ENCODE results near the gene UQCRH. TPM values are rescaled to one million over a fixed set of nuclear protein-coding genes. Genes with fewer than 3 reads are reported as not detected.
A peak's percentile ranks its signal among the peaks of the same experiment; 100 is the strongest.

Gene UQCRH
- total RNA-seq, 3 donors from 2014 or later = 283 to 366 (median 338) TPM

DNA sequence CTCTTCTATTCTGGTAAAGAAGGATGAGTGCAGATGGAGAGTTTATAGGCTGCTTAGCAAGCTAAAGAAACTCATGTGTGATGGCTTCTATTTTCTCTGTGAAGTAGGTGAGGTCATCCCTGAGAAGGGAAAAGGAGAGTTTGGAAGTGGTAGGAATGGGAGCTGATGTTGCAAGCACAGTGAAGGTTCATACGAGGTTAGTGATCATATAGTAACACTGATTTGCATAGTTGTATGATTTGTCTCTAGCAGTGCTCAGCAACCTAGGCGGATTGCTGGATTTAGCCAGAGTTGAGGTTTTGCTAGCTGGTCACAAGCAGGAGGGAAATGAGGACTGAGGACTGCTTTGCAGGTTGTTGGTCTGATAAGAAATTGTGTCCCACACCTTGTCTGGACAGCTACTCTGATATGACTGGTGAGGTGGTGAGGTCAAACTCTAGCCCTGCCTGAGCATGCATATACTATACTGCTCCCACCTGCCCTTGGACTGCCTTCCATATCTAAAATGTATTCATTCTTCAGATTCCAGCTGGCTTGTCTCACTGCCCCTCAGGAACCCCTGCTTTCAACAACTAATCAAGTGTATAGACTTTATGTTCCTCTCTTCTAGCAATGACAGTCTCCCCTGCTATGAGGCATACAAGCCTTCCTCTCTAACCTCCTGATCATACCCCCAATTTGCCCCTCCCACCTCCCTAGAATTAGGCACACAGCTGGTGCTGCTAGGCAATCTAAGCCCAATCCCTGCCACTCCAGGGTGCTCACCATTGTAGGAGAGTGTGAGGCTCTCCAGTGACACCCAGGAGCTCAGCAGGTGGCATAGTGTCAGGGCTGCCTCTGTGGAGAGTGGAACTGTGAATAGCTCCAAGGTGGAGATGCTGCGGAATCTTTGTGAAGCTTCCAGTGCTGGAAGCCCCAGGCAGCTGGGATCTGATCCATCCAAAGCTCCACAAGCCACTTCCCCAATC, 18.6 kb upstream of the UQCRH start:
- H3K36me3 Mint-ChIP-seq (ENCODE audit: insufficient read depth) = peaks cover 24% of the 10 kb centered on the region
- ATAC-seq = no peak
- H3K27me3 Mint-ChIP-seq (ENCODE audit: low read depth) = no peaks in the 10 kb centered on the region
- H3K4me3 Mint-ChIP-seq = no peak overlapping the region
- peaks cover 3% of the 10 kb centered on the region for H3K4me1 Mint-ChIP-seq (ENCODE audit: low read depth)
- H3K9me3 Mint-ChIP-seq = no peaks in the 10 kb centered on the region
- no peak for DNase-seq

DNA sequence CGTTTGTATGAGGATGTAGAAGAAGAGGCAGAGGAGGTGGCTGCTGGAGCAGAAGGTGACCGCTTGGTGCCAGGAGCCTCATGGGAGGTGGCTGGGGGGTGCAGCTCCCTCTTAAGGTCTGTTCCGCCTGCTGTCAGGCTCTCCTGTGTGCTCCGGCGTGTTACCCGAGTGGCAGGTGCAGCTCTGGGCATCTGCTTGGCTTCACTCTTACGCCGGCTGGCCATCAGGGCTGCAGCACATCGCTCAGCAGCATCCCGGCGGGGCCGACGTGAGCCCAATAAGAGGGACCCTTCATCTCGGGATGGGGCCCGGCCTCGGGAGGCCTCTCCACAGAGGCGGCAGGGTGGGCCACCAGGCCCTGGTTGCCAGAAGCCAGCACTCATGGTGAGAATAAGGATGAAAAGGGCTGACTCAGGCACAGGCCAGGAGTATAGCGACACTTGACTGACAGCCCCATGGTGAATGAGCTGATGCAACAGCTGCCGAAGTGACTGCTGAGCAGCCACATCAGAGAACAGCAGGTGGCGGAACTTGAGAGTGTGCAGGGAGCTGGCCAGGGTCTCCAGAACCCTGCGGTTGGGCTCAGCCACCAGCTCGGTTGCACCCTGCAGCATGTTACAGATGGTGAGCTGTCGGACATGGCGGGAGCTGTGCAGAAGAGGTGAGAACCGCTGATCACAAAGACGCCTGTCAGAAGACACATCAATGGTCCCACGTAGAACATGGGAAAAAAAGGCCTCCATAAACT, 17.6 kb upstream of the UQCRH start:
- no peaks in the 10 kb centered on the region for H3K27me3 Mint-ChIP-seq (ENCODE audit: low read depth)
- H3K9me3 Mint-ChIP-seq = no peaks in the 10 kb centered on the region
- peak; percentile 21 for DNase-seq
- peaks cover 3% of the 10 kb centered on the region for H3K4me1 Mint-ChIP-seq (ENCODE audit: low read depth)
- H3K4me3 Mint-ChIP-seq = no peak overlapping the region
- H3K36me3 Mint-ChIP-seq (ENCODE audit: insufficient read depth) = peaks cover 20% of the 10 kb centered on the region
- peak; percentile 76 to 82 for ATAC-seq

DNA sequence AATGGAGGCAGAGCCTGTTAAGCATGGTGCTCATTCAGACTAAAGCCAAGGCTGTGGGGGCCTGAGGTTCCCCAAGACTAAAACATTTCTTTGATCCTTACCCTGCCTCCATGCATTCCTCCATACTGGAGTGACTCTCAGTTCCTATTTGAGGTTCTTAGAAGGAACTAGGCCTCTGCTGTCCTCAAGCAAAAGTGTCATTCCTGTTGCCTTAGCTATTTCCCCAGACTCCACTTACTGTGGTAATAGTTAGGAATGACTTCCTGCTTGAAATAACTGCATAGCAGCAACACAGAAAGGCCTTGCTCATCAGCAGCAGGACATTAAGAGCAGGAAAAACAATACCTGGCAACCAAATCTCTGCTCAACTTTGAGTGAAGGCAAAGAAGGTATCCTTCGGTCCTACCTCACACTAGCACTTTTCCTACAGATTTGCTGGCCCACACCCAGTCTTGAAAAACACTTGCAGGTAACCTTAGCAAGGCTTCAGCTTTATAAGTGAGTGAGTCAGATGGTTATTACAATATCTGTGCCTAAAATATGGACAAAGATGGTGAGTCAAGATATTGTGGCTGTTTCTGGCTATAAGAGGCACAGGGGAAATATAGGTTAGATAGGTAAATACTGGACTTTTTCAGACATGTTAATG, 14.9 kb upstream of the UQCRH start:
- no peak overlapping the region for H3K4me3 Mint-ChIP-seq
- ATAC-seq (no peak), DNase-seq (no peak)
- H3K4me1 Mint-ChIP-seq (ENCODE audit: low read depth) = peaks cover 3% of the 10 kb centered on the region
- H3K36me3 Mint-ChIP-seq (ENCODE audit: insufficient read depth) = peaks cover 11% of the 10 kb centered on the region
- no peaks in the 10 kb centered on the region for H3K9me3 Mint-ChIP-seq
- H3K27me3 Mint-ChIP-seq (ENCODE audit: low read depth) = no peaks in the 10 kb centered on the region

DNA sequence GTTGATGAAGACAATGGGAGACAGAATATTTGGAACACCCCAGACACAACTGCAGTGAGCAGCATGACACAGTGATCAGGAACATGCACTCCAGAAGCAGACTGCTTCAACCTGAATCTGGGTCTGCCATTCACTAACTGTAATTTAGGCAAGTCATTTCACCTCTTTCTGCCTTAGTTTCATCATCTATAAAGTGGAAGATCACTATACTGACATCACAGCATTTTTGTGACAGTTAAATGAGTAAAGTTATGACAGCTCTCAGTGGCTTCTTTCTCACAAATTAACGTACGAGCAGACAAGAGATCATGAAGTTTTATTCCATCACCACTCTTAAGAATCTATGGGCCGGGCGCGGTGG, 14.4 kb upstream of the UQCRH start:
- ATAC-seq (no peak), DNase-seq (no peak)
- Mint-ChIP-seq H3K27me3 (ENCODE audit: low read depth) (no peaks in the 10 kb centered on the region), H3K9me3 (no peaks in the 10 kb centered on the region), H3K4me1 (ENCODE audit: low read depth) (peaks cover 3% of the 10 kb centered on the region), H3K4me3 (no peak overlapping the region), H3K36me3 (ENCODE audit: insufficient read depth) (peaks cover 9% of the 10 kb centered on the region)

DNA sequence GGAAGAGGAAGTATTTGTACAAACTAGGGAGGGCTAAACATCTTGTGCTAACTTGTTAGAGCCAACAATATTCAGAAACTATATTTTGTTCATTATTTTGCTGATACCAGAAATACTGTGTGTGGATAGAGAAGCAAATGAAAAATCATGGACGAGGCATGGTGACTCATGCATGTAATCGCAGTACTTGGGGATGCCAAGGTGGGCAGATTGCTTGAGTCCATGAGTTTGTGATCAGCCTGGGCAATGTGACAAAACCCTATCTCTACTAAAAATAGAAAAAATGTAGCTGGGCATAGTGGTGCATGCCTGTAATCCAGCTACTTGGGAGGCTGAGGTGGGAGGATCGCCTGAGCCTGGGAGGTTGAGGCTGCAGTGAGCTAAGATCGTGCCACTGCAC, 13.5 kb upstream of the UQCRH start:
- peaks cover 3% of the 10 kb centered on the region for H3K4me1 Mint-ChIP-seq (ENCODE audit: low read depth)

DNA sequence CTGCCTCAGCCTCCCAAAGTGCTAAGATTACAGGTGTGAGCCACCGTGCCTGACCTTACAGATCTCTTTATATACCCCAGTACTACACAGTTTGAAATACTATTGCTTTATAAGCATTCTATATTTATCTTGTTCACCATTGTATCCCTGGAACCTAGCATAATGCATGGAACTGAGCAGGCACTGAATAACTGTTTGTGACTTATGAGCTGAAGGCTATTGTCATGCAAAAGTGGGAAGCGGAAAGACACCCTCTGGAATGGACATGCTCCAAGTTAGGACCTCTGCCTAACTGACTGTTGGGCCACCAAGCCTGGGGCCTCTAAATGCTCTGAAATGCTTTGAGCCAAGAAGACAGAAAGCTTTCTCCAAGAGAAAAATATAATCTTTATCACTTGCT, 8.2 kb upstream of the UQCRH start:
- no peak for ATAC-seq
- Mint-ChIP-seq H3K9me3 (no peaks in the 10 kb centered on the region), H3K4me1 (ENCODE audit: low read depth) (peaks cover 2% of the 10 kb centered on the region), H3K36me3 (ENCODE audit: insufficient read depth) (peaks cover 25% of the 10 kb centered on the region), H3K4me3 (no peak overlapping the region), H3K27me3 (ENCODE audit: low read depth) (no peaks in the 10 kb centered on the region)
- DNase-seq = no peak

More for the DNA sequence above, 13.5 kb upstream of the UQCRH start:
- no peak for DNase-seq
- no peaks in the 10 kb centered on the region for H3K27me3 Mint-ChIP-seq (ENCODE audit: low read depth)
- peaks cover 5% of the 10 kb centered on the region for H3K36me3 Mint-ChIP-seq (ENCODE audit: insufficient read depth)
- H3K9me3 Mint-ChIP-seq = no peaks in the 10 kb centered on the region
- ATAC-seq = no peak
- H3K4me3 Mint-ChIP-seq = no peak overlapping the region

DNA sequence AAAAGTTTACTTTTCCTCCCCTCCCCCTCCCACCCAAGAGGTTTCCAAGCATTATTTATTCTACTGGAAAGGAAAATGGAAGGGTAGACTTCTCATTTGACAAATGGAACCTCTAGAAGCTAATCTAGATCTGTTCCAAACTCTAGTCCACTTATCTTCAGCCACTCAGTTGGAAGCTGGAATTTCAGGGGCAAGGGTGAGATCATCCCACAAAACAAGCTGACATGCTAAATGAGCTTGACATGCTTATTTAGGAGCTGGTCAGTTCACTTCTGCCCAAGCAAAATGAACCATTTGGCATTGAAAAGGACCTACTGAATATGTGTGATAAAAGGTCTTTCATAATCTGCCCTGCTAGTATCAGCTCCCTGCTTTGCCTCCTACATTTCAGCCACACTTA, 5.1 kb upstream of the UQCRH start:
- Mint-ChIP-seq H3K4me3 (no peak overlapping the region), H3K27me3 (ENCODE audit: low read depth) (no peaks in the 10 kb centered on the region), H3K4me1 (ENCODE audit: low read depth) (peaks cover 16% of the 10 kb centered on the region), H3K36me3 (ENCODE audit: insufficient read depth) (peaks cover 25% of the 10 kb centered on the region), H3K9me3 (no peaks in the 10 kb centered on the region)
- DNase-seq = no peak
- ATAC-seq = no peak

DNA sequence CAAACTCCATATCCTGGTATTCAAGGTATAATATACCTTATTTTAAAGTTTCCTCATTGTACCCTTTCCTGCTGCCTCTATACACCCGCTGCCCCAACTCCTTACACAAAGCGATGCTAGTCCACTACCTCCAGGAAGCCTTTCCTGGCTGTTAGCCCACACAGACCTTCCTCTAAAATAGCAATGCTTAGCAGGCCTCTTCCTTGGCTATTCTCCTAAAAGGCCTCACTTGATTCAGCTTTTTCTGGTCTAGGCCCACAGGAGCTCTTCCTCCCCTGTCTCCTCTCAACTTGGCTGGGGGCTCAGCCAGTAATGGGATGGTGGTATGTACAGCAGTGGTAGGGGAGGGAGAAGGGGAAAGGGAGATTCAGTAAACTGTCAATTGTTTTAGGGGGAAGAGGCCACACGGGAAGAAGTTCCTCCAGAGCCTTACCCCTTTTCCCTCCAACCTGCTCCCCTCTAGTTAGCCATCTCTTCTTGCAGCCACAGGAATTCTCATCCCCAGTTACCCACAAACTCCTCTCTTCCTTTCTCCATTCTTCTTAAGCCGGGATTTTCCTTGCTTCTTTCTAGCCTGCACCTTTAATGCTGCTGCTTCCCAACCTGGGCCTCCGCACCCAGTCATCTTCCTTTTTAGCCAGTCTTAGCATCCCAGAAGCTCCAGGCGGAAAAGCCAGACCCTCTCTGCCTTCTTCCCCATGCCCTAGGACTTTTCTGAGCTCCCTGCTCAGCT, 2.7 kb upstream of the UQCRH start:
- peak overlapping the region; percentile 98 for H3K4me3 Mint-ChIP-seq
- no peaks in the 10 kb centered on the region for H3K9me3 Mint-ChIP-seq
- no peaks in the 10 kb centered on the region for H3K27me3 Mint-ChIP-seq (ENCODE audit: low read depth)
- H3K4me1 Mint-ChIP-seq (ENCODE audit: low read depth) = peaks cover 23% of the 10 kb centered on the region
- ATAC-seq (no peak), DNase-seq (no peak)
- peaks cover 24% of the 10 kb centered on the region for H3K36me3 Mint-ChIP-seq (ENCODE audit: insufficient read depth)

DNA sequence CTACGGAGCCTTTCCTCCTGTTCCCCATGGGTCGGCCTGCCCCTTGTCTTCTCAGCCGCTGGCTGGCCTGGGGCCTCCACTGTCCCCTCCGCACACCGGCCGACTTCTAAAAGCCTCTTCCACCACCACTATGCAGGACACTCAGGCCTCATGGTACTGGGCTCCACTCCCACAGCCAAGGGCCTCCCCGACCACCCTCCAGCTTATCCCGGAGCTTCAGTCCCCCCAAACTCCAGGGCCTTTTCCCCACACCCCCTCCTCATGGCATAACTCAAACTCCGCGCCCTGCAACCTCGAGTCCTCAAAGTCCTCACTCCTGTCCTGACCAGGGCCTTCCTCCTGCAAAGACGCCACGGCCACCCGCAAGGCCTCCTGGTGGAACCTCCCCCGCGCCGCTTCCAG, 2.1 kb upstream of the UQCRH start:
- ATAC-seq = no peak
- DNase-seq = no peak
- no peaks in the 10 kb centered on the region for H3K27me3 Mint-ChIP-seq (ENCODE audit: low read depth)
- H3K4me1 Mint-ChIP-seq (ENCODE audit: low read depth) = peaks cover 28% of the 10 kb centered on the region
- H3K4me3 Mint-ChIP-seq = peak overlapping the region; percentile 98
- H3K9me3 Mint-ChIP-seq = no peaks in the 10 kb centered on the region
- H3K36me3 Mint-ChIP-seq (ENCODE audit: insufficient read depth) = peaks cover 24% of the 10 kb centered on the region

DNA sequence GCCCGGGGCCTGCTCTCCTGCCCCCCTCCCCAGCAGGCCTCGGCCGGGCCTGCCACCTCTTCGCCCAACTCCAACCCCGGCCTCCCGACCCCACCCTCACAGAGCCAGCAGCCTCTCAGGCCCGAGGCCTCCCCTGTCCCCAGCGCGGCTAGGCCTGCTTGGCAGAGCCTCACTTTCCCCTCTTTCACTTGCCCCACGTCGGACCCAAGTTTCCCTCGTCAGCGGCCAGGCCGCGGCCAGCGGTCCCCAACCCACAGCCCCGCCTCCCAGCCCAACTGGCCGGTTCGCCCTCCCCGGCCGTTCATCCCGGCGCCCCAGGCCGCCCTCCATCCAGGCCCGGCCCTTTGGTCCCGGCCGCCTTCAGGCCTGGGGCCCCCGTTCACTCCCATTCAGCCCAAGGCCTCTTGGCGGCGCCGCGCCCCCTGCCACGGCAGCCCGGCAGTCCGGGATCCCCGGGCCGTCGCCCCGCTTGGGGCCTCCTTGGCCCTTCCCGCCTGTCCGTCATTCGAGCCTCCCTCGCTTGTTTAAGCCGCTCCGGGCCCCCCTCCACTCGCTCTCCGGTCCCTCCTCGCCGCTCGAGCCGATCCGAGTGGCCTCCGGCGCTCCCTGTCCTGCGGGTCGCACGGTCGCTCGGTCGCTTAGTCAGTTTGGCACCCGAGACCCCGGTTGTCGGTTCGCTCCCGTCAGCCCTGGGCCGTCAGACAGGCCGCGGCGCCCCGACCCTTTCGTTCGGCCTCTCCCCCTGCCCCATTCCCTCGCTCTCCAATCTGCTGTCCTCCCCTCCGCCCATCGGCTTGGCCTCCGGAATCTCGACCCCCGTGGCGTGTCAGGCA, 1.5 kb upstream of the UQCRH start:
- H3K27me3 Mint-ChIP-seq (ENCODE audit: low read depth) = no peaks in the 10 kb centered on the region
- ATAC-seq = peak; percentile 26 to 38
- H3K9me3 Mint-ChIP-seq = no peaks in the 10 kb centered on the region
- peak overlapping the region; percentile 98 for H3K4me3 Mint-ChIP-seq
- H3K36me3 Mint-ChIP-seq (ENCODE audit: insufficient read depth) = peaks cover 17% of the 10 kb centered on the region
- peaks cover 31% of the 10 kb centered on the region for H3K4me1 Mint-ChIP-seq (ENCODE audit: low read depth)
- peak; percentile 41 for DNase-seq

DNA sequence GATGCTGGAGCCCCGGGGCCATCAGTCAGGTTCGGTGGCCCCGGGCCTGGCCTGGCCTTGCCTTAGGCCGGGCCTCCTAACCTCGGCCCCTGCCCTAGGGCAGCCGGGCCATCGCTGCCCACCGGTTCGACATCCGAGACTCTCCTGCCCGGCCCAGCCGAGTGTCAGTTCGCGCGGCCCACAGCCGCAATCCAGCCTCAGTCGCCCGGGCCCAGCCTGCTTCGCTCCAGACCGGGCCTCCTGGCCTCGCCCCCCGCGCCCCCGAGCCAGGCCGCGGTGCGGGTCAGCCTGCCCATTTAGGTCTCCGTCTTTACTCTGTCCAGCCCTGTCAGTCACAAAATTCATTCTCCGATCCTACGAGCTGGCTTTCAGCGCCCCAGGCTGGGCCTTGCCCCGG, 859 bp upstream of the UQCRH start:
- peak overlapping the region; percentile 98 for H3K4me3 Mint-ChIP-seq
- DNase-seq (no peak), ATAC-seq (peak; percentile 8 to 18)
- H3K27me3 Mint-ChIP-seq (ENCODE audit: low read depth) = no peaks in the 10 kb centered on the region
- H3K4me1 Mint-ChIP-seq (ENCODE audit: low read depth) = peaks cover 36% of the 10 kb centered on the region
- no peaks in the 10 kb centered on the region for H3K9me3 Mint-ChIP-seq
- H3K36me3 Mint-ChIP-seq (ENCODE audit: insufficient read depth) = peaks cover 13% of the 10 kb centered on the region

DNA sequence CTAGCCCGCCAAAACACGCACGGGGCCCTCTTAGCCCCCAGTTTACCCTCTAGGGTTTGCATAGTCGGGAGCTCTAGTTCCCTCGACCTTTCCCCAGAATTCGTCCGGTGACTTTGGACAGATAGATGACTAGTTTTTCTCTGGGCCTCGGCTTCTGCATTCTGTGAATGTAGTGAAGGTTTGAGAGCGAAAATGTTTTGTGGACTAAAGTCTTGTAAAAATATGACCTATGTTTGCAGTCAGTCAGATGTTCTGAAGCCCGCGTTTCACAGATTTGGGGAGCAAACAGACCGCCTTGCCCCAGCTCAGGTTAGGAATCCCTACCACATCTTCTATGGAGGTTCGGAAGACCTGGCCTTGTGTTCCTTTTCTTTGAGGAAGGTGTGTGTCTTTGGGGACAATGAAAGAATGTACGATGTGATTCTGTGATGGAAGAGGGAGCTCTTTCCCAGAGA, 401 bp downstream of the UQCRH start:
- ATAC-seq (no peak), DNase-seq (no peak)
- Mint-ChIP-seq H3K27me3 (ENCODE audit: low read depth) (no peaks in the 10 kb centered on the region), H3K4me1 (ENCODE audit: low read depth) (peaks cover 42% of the 10 kb centered on the region), H3K4me3 (peak overlapping the region; percentile 98), H3K36me3 (ENCODE audit: insufficient read depth) (peaks cover 16% of the 10 kb centered on the region), H3K9me3 (no peaks in the 10 kb centered on the region)

DNA sequence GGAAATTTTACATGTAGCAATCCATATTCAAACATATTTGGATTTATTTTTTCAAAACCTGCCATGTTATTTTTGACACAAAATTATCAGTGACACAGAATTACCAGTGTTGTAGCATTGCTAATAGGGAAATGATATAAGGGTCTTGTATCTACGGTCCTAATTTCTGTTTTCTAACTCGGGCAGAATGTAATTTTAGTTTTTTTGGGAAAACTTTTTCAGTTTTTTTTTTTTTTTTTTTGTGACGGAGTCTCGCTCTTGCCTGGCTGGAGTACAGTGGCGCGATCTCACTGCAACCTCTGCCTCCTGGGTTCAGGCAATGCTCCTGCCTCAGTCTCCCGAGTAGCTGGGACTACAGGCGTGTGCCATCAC, 2.6 kb downstream of the UQCRH start:
- no peaks in the 10 kb centered on the region for H3K9me3 Mint-ChIP-seq
- ATAC-seq = no peak
- no peak for DNase-seq
- no peaks in the 10 kb centered on the region for H3K27me3 Mint-ChIP-seq (ENCODE audit: low read depth)
- peaks cover 33% of the 10 kb centered on the region for H3K4me1 Mint-ChIP-seq (ENCODE audit: low read depth)
- H3K36me3 Mint-ChIP-seq (ENCODE audit: insufficient read depth) = peaks cover 27% of the 10 kb centered on the region
- H3K4me3 Mint-ChIP-seq = peak overlapping the region; percentile 19
